ENCODE results near the gene POU6F1. TPM values are rescaled to one million over a fixed set of nuclear protein-coding genes. Genes with fewer than 3 reads are reported as not detected.

POU6F1 gene
- polyA plus RNA-seq, 3 donors, result 0.65 to 5.2 TPM; not detected in 1

- Mint-ChIP-seq H3K4me1 (no peaks in the 10 kb centered on the region), H3K4me3 (no peak overlapping the region), H3K27me3 (ENCODE audit: low read depth in 3 of 3) (peaks cover 0 to 3% (median 1%) of the 10 kb centered on the region in 3 donors), H3K9me3 (no peaks in the 10 kb centered on the region), H3K27ac (no peak overlapping the region), H3K36me3 (no peaks in the 10 kb centered on the region)
- intact Hi-C loops (cut with micrococcal nuclease), result no loop called here
- DNase-seq, result no peak
- no CpG with 5 or more reads among the region's 2 CpGs for WGBS (ENCODE audit: insufficient coverage)
- no peak for TF ChIP-seq CTCF (IDR thresholded peaks at IDR 0.05)
- Histone ChIP-seq H4K20me1 (ENCODE audit: insufficient read depth, low read length) (no peaks in the 10 kb centered on the region), H3K79me2 (ENCODE audit: insufficient read depth, low read length) (no peaks in the 10 kb centered on the region), H3K27ac (ENCODE audit: low read depth in 1 of 2, low read length in 2 of 2) (no peak overlapping the region), H3K4me3 (replicated peaks in 1 of 3; ENCODE audit: low read depth in 2 of 3, low read length in 3 of 3) (no peak overlapping the region), H2AFZ (ENCODE audit: insufficient read depth, low read depth, low read length, poor library complexity, severe bottlenecking) (no peak overlapping the region), H3K9ac (ENCODE audit: insufficient read depth, low read length, poor library complexity, severe bottlenecking) (no peak overlapping the region), H3K36me3 (replicated peaks in 1 of 2; ENCODE audit: control insufficient read depth in 1 of 2, insufficient read depth in 2 of 2, low read length in 2 of 2) (no peaks in the 10 kb centered on the region), H3K4me1 (ENCODE audit: control insufficient read depth in 1 of 2, insufficient read depth in 2 of 2, low read length in 2 of 2) (no peaks in the 10 kb centered on the region), H3K27me3 (ENCODE audit: control insufficient read depth in 2 of 2, insufficient read depth in 2 of 2, low read length in 2 of 2) (no peaks in the 10 kb centered on the region), H3K9me3 (replicated peaks in 1 of 2; ENCODE audit: control insufficient read depth in 1 of 2, insufficient read depth in 1 of 2, low read length in 2 of 2) (no peaks in the 10 kb centered on the region), H3K4me2 (replicated peaks; ENCODE audit: extremely low read depth, low read length, poor library complexity, severe bottlenecking) (no peak overlapping the region)
These were observed 7.9 kb upstream of the POU6F1 start for GRCh38 chr12:51225771-51226170.

GRCh38 chr12:51225234-51225633 is 7.4 kb upstream of the POU6F1 start:
- Histone ChIP-seq H4K20me1 (ENCODE audit: insufficient read depth, low read length) (no peaks in the 10 kb centered on the region), H3K4me2 (replicated peaks; ENCODE audit: extremely low read depth, low read length, poor library complexity, severe bottlenecking) (no peak overlapping the region), H2AFZ (ENCODE audit: insufficient read depth, low read depth, low read length, poor library complexity, severe bottlenecking) (no peak overlapping the region), H3K27me3 (ENCODE audit: control insufficient read depth in 2 of 2, insufficient read depth in 2 of 2, low read length in 2 of 2) (no peaks in the 10 kb centered on the region), H3K4me1 (ENCODE audit: control insufficient read depth in 1 of 2, insufficient read depth in 2 of 2, low read length in 2 of 2) (no peaks in the 10 kb centered on the region), H3K79me2 (ENCODE audit: insufficient read depth, low read length) (no peaks in the 10 kb centered on the region), H3K4me3 (replicated peaks in 1 of 3; ENCODE audit: low read depth in 2 of 3, low read length in 3 of 3) (no peak overlapping the region), H3K9ac (ENCODE audit: insufficient read depth, low read length, poor library complexity, severe bottlenecking) (no peak overlapping the region), H3K27ac (ENCODE audit: low read depth in 1 of 2, low read length in 2 of 2) (no peak overlapping the region), H3K9me3 (replicated peaks in 1 of 2; ENCODE audit: control insufficient read depth in 1 of 2, insufficient read depth in 1 of 2, low read length in 2 of 2) (no peaks in the 10 kb centered on the region), H3K36me3 (replicated peaks in 1 of 2; ENCODE audit: control insufficient read depth in 1 of 2, insufficient read depth in 2 of 2, low read length in 2 of 2) (no peaks in the 10 kb centered on the region)
- no peak for DNase-seq
- H3K4me1 Mint-ChIP-seq, result no peaks in the 10 kb centered on the region
- 100% methylated on average over 2 of the region's 4 CpGs for WGBS (ENCODE audit: insufficient coverage)
- no peak for TF ChIP-seq CTCF (IDR thresholded peaks at IDR 0.05)
- H3K36me3 Mint-ChIP-seq, result no peaks in the 10 kb centered on the region
- no peak overlapping the region for H3K27ac Mint-ChIP-seq
- intact Hi-C loops (cut with micrococcal nuclease), result no loop called here
- no peaks in the 10 kb centered on the region for H3K9me3 Mint-ChIP-seq
- H3K27me3 Mint-ChIP-seq (ENCODE audit: low read depth in 3 of 3), result peaks cover 0 to 3% (median 1%) of the 10 kb centered on the region in 3 donors
- H3K4me3 Mint-ChIP-seq, result no peak overlapping the region

Data from CD14-positive monocyte (primary cell).